Effector CD8-positive, alpha-beta T cell (primary cell): ENCODE measurements around the gene CD74.
"Not testable (repeated sequence)": the region's sequence is repeated elsewhere in the genome, so short reads cannot be mapped to it uniquely, and the experiment has no call there.

Source experiments
- DNase-seq: peaks from one replicate; lab custom pipeline; 2025; lab: John Stamatoyannopoulos, UW

CD74 gene

GRCh38 chr5:150441813-150442698 is 29.3 kb upstream of the CD74 start:
- DNase-seq = no peak

DNA sequence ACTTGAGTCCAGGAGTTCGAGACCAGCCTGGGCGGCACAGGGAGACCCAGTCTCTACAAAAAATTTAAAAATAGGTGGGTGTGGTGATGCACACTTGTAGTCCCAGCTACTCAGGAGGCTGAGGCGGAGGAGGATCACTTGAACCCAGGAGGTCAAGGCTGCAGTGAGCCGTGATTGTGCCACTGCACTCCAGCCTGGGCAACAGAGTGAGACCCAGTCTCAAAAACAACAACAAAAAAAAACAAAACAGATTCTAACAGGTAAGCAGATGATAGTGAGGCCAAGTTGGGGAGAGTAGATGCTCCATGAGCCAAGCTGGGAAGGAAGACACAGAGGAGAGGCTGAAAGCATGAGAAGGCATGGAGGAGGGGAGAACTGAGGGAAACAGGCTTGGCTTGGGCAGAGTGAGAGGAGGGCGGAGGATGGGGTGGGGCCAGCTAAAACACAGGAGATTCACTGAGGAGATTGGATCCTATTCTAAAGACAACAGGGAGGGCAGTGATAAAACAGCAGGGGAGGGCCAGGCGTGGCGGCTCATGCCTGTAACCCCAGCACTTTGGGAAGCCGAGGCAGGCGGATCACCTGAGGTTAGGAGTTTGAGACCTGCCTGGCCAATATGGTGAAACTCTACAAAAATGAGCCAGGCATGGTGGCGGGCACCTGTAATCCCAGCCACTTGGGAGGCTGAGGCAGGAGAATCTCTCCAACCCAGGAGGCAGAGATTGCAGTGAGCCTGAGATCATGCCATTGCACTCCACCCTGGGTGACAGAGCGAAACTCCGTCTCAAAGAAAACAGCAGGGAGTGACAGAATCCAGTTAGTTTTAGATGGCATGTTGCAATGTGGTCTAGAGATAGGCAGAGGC is 28.5 kb upstream of the CD74 start:
- no peak for DNase-seq

- DNase-seq = no peak
These were observed 26.3 kb upstream of the CD74 start for GRCh38 chr5:150438873-150439546.

GRCh38 chr5:150436141-150436680 is 23.5 kb upstream of the CD74 start:
- peak; percentile 81 for DNase-seq

GRCh38 chr5:150434464-150434863 is 21.8 kb upstream of the CD74 start:
- no peak for DNase-seq

DNA sequence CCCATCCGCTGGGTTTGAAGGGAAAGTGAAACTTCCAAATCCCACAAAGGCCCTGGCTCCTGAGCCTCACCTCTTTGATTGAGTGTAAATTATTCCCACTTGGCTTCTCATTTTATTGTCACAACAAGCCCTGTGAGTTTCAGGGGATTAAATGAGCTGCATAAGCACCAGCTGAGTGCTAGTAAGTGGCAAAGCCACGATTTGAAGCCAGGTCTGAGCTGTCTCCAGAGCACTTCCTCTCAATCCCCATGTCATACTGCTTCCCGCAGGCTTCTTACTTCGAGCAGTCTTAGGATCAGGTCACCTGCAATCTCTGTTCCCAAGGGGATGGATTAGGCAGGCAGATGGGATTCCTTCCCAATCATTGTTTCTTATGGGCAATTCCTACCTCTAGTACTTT is 18.9 kb upstream of the CD74 start:
- no peak for DNase-seq

DNA sequence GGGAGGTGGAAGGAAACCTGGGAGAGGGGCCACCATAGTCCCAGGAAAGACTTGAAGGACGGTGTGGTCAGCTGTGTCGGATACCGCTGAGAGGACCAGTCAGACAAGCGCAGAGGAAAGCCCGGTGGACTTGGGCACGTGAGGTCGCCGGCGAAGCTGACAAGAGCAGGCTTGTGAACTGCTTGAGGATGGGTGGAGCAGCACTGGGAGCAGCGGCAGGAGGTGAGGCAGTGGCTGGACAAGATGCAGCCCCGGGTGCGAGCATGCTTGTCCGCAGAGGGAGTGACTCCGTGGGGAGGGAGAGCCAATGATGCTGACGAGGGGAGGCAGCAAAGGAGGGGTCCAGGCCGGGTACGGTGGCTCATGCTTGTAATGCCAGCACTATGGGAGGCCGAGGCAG is 18.3 kb upstream of the CD74 start:
- no peak for DNase-seq

- no peak for DNase-seq
These were observed 16.7 kb upstream of the CD74 start for GRCh38 chr5:150429410-150429873.

GRCh38 chr5:150428978-150429377 is 16.3 kb upstream of the CD74 start:
- no peak for DNase-seq

GRCh38 chr5:150428106-150428876 is 15.6 kb upstream of the CD74 start:
- DNase-seq = no peak

DNA sequence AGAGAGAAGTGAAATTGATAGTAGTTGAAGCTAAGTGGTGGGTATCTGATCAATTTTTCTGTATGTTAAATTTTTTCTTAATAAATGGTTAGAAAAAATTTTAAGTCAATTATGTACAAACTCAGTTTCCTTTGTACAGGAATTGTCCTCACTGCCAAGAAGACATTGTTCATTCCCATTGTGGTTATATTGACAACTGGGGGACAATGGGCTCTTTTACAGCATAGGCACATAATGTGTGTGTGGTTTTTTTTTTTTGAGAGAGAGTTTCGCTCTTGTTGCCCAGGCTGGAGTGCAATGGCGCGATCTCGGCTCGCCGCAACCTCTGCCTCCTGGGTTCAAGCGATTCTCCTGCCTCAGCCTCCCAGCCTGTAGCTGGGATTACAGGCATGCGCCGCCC is 13.5 kb upstream of the CD74 start:
- not testable (repeated sequence) for DNase-seq

DNA sequence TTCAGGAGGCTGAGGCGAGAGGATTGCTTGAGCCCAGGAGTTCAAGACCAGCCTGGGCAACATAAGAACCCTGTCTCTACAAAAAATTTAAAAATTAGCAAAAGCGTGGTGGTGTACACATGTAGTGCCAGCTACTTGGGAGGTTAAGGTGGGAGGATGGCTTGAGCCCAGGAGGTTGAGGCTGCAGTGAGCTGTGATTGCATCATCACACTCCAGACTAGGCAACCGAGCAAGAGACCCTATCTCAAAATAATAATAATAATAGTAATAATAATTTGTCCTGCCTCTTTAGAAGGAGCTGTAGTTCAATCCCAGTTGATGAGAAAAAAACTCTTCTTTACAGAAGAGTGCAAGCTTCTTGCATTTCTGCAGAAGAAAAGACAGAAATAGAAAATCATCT is 10.0 kb upstream of the CD74 start:
- DNase-seq = no peak

DNA sequence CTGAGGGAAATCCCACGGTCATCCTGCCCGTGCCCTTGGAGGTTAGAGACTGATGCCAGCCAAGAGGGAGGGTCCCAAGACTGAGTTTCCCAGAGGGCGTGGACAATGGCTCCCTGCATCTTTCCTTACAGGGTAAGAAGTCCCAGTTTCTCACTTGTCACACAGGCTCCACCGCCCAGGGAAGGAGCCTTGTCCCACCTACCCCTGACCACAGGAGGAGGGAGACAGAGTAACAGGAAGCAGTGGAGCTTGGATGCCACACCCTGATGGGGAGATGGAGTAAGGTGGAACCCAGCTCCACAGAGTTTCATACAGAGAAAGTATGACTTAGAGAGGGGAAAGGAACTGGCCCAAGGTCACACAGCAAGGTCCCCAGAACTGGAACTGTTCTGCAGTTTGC is 9.4 kb upstream of the CD74 start:
- DNase-seq = no peak

GRCh38 chr5:150419630-150420270 is 7.0 kb upstream of the CD74 start:
- no peak for DNase-seq

DNA sequence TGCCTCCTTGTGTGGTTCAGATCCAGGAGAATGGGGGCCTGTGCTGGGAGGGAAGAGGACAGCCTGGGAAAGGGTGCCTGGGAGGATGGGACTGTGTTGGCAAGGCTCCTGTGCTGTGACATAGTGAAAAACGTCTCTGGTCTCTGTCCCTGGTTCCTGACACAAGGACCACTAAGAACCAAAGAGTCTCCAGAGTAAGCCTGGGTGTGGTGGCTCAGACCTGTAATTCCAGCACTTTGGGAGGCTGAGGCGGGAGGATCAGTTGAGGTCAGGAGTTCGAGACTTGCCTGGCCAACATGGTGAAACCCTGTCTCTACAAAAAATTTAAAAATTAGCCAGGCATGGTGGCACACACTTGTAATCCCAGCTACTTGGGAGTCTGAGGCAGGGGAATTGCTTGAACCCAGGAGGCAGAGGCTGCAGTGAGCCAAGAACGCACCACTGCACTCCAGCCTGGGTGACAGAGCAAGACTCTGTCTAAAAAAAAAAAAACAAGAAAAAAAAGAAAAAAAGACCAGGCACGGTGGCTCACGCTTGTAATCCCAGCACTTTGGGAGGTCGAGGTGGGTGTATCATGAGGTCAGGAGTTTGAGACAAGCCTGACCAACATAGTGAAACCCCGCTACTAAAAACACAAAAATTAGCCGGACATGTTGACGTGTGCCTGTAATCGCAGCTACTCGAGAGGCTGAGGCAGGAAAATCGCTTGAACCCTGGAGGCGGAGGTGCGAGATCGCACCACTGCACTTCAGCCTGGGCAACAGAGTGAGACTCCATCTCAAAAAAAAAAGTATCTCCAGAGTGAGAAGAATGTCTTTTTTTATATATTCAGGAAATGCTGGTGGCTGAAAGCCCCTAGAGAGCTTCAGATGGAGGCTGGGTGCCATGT is 1.4 kb upstream of the CD74 start:
- not testable (repeated sequence) for DNase-seq

DNA sequence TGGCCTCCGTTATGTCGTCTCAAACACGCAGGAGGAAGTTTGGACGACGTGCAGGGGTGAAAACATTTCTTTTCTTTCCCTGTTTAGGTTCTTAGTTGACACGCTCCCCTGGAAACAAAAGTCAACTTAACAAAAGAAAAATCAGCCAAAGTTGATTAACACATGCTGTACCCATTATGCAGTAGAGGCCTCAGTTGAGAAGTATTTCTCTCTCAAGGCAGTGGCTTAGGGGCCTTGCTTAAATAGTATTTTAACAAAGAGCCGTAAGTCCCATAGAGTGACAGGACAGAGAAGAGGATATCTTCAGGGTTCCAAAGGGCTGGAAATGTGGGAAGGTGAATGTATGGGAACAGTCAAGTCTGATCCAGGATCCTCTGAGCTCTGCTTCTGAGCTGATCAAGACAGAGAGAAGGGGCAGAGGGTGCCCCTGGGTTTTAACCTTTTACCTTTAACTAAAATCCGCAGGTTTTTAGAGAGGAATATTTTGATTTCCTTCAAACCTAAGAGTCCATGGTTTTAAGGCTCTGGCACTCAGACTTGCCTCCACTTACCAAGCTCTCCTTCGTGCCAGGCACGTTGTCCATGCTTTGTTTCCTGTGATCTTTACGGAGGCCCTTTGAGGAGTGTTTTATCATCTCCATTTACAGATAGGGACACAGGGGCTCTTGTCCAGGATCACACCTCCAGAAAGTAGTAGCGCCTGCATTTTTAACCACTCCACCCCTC is 629 bp upstream of the CD74 start:
- DNase-seq = no peak

GRCh38 chr5:150411245-150411979 is 1.3 kb downstream of the CD74 start:
- peak; percentile 26 for DNase-seq

DNA sequence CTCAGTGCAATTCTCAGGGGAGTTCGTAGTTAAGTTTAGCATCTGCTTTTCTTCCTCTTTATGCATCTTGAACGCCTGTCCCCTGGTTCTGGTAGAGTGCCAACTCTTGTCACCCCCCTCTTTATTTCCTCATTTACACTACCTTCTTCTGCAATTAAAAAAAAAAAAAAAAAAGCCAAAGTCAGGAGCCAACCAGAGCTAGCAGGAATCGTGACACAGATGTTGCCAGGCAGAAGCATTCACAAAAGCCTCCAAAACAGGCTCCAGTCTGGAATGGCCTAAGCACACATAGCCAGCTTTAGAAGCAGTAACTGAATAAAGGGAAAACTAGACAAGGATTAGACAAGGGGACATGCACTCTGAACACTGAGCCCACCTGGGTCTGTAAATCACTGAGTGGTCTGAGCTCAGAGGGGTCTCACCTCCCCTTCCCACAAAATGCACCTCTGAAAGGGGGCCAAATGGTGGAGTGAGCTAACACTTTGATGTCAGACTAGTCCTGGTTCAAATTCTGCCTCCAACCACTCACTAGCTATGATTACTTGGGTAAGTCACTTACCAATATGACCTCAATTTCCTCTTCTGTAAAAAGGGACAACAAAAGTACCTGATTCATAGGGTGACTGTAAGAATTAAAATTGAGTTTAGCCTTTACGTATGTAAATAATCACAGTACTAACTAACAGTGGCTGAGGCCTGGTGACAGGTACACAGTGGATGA is 2.0 kb downstream of the CD74 start:
- peak; percentile 29 for DNase-seq
